ENCODE measurements around the gene ZG16. TPM values are rescaled to one million over a fixed set of nuclear protein-coding genes. Genes with fewer than 3 reads are reported as not detected.
A peak's percentile ranks its signal among the peaks of the same experiment; 100 is the strongest.

Gene ZG16
- total RNA-seq, 1 experiment from 2014 or later: not detected

DNA sequence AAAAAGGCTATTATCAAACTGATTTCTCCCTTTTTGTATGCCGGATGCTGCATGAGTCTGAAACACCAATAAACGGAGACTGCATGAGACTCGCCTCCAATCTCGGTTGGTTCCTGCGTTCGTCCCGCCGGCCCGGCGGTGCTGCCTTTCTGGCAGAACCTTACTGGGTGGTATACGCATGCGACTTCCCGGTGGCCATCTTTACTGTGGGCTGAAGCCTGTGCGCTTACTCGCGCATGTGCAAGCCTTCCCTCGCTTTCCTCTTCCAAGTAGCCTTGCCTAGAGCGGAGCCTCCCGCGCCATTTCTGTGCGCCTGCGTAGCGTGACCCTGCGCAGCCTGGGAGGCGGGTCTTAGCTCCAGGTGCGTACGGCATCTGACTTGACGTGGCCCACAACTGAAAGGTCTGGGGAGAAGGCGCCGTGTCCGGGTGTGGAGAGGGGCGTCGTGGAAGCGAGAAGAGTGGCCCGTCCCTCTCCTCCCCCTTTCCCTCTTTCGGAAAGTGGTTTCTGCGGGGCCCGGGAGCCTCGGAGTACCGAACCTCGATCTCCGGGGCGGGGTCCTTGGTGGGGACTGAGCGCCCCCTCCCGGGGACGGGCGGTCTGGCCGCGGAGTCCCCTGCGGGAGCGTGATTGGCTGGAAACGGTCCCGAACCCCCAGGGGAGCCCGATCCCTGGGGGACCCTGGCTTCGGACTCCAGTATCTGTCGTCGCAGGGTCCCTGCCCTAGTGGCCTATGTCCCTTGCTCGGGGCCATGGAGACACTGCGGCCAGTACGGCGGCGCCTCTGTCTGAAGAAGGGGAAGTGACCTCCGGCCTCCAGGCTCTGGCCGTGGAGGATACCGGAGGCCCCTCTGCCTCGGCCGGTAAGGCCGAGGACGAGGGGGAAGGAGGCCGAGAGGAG, 38.0 kb downstream of the ZG16 start, which contains the start of gene PAGR1 (continued):
- TF ChIP-seq, protein P1, sequence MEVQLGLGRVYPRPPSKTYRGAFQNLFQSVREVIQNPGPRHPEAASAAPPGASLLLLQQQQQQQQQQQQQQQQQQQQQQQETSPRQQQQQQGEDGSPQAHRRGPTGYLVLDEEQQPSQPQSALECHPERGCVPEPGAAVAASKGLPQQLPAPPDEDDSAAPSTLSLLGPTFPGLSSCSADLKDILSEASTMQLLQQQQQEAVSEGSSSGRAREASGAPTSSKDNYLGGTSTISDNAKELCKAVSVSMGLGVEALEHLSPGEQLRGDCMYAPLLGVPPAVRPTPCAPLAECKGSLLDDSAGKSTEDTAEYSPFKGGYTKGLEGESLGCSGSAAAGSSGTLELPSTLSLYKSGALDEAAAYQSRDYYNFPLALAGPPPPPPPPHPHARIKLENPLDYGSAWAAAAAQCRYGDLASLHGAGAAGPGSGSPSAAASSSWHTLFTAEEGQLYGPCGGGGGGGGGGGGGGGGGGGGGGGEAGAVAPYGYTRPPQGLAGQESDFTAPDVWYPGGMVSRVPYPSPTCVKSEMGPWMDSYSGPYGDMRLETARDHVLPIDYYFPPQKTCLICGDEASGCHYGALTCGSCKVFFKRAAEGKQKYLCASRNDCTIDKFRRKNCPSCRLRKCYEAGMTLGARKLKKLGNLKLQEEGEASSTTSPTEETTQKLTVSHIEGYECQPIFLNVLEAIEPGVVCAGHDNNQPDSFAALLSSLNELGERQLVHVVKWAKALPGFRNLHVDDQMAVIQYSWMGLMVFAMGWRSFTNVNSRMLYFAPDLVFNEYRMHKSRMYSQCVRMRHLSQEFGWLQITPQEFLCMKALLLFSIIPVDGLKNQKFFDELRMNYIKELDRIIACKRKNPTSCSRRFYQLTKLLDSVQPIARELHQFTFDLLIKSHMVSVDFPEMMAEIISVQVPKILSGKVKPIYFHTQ (CRISPR knock-in tag; IDR thresholded peaks at IDR 0.05): no peak
- TF ChIP-seq GABPB1 (CRISPR knock-in tag; IDR thresholded peaks at IDR 0.05): peak; percentile 74
- TF ChIP-seq, protein P2, sequence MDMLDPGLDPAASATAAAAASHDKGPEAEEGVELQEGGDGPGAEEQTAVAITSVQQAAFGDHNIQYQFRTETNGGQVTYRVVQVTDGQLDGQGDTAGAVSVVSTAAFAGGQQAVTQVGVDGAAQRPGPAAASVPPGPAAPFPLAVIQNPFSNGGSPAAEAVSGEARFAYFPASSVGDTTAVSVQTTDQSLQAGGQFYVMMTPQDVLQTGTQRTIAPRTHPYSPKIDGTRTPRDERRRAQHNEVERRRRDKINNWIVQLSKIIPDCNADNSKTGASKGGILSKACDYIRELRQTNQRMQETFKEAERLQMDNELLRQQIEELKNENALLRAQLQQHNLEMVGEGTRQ (CRISPR knock-in tag; IDR thresholded peaks at IDR 0.05): peak; percentile 62
- TF ChIP-seq, protein P3, sequence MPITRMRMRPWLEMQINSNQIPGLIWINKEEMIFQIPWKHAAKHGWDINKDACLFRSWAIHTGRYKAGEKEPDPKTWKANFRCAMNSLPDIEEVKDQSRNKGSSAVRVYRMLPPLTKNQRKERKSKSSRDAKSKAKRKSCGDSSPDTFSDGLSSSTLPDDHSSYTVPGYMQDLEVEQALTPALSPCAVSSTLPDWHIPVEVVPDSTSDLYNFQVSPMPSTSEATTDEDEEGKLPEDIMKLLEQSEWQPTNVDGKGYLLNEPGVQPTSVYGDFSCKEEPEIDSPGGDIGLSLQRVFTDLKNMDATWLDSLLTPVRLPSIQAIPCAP (CRISPR knock-in tag; IDR thresholded peaks at IDR 0.05): 0 out of 2 replicates have a peak, but pooled peaks have one; percentile 44
- TF ChIP-seq JUN (CRISPR knock-in tag; IDR thresholded peaks at IDR 0.05): no peak
- TF ChIP-seq PRRX2 (CRISPR knock-in tag; IDR thresholded peaks at IDR 0.05): no peak; the same call in 1 of the 2 replicates
- TF ChIP-seq, protein P4, sequence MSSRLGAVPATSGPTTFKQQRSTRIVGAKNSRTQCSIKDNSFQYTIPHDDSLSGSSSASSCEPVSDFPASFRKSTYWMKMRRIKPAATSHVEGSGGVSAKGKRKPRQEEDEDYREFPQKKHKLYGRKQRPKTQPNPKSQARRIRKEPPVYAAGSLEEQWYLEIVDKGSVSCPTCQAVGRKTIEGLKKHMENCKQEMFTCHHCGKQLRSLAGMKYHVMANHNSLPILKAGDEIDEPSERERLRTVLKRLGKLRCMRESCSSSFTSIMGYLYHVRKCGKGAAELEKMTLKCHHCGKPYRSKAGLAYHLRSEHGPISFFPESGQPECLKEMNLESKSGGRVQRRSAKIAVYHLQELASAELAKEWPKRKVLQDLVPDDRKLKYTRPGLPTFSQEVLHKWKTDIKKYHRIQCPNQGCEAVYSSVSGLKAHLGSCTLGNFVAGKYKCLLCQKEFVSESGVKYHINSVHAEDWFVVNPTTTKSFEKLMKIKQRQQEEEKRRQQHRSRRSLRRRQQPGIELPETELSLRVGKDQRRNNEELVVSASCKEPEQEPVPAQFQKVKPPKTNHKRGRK (CRISPR knock-in tag; IDR thresholded peaks at IDR 0.05; ENCODE audit: borderline replicate concordance): no peak
- TF ChIP-seq RELA (CRISPR knock-in tag; IDR thresholded peaks at IDR 0.05; ENCODE audit: borderline replicate concordance): 0 out of 2 replicates have a peak, but pooled peaks have one; percentile 11
- no peak for TF ChIP-seq IRF2 (CRISPR knock-in tag; IDR thresholded peaks at IDR 0.05; ENCODE audit: borderline replicate concordance, low read depth)
- TF ChIP-seq, protein P5, sequence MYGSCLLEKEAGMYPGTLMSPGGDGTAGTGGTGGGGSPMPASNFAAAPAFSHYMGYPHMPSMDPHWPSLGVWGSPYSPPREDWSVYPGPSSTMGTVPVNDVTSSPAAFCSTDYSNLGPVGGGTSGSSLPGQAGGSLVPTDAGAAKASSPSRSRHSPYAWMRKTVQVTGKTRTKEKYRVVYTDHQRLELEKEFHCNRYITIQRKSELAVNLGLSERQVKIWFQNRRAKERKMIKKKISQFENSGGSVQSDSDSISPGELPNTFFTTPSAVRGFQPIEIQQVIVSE (CRISPR knock-in tag; IDR thresholded peaks at IDR 0.05; ENCODE audit: borderline replicate concordance): no peak
- 0 out of 2 replicates have a peak, but pooled peaks have one; percentile 28 for TF ChIP-seq ZNF423 (CRISPR knock-in tag; IDR thresholded peaks at IDR 0.05)
- TF ChIP-seq NFYB (CRISPR knock-in tag; conservative IDR thresholded peaks at IDR 0.05; ENCODE audit: low read depth): no peak; the same call in 1 of the 2 replicates
- TF ChIP-seq, protein P6, sequence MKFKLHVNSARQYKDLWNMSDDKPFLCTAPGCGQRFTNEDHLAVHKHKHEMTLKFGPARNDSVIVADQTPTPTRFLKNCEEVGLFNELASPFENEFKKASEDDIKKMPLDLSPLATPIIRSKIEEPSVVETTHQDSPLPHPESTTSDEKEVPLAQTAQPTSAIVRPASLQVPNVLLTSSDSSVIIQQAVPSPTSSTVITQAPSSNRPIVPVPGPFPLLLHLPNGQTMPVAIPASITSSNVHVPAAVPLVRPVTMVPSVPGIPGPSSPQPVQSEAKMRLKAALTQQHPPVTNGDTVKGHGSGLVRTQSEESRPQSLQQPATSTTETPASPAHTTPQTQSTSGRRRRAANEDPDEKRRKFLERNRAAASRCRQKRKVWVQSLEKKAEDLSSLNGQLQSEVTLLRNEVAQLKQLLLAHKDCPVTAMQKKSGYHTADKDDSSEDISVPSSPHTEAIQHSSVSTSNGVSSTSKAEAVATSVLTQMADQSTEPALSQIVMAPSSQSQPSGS (CRISPR knock-in tag; IDR thresholded peaks at IDR 0.05; ENCODE audit: borderline replicate concordance, low read depth): no peak
- TF ChIP-seq FOXJ3 (CRISPR knock-in tag; IDR thresholded peaks at IDR 0.05; ENCODE audit: borderline replicate concordance): no peak
- TF ChIP-seq, protein P7, sequence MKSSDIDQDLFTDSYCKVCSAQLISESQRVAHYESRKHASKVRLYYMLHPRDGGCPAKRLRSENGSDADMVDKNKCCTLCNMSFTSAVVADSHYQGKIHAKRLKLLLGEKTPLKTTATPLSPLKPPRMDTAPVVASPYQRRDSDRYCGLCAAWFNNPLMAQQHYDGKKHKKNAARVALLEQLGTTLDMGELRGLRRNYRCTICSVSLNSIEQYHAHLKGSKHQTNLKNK (CRISPR knock-in tag; IDR thresholded peaks at IDR 0.05): no peak
- TF ChIP-seq NFATC4 (CRISPR knock-in tag; IDR thresholded peaks at IDR 0.05): no peak
- TF ChIP-seq NR2C2 (CRISPR knock-in tag; IDR thresholded peaks at IDR 0.05): 0 out of 2 replicates have a peak, but pooled peaks have one; percentile 8
- TF ChIP-seq, protein P8, sequence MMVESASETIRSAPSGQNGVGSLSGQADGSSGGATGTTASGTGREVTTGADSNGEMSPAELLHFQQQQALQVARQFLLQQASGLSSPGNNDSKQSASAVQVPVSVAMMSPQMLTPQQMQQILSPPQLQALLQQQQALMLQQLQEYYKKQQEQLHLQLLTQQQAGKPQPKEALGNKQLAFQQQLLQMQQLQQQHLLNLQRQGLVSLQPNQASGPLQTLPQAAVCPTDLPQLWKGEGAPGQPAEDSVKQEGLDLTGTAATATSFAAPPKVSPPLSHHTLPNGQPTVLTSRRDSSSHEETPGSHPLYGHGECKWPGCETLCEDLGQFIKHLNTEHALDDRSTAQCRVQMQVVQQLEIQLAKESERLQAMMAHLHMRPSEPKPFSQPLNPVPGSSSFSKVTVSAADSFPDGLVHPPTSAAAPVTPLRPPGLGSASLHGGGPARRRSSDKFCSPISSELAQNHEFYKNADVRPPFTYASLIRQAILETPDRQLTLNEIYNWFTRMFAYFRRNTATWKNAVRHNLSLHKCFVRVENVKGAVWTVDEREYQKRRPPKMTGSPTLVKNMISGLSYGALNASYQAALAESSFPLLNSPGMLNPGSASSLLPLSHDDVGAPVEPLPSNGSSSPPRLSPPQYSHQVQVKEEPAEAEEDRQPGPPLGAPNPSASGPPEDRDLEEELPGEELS (CRISPR knock-in tag; IDR thresholded peaks at IDR 0.05): peak; percentile 69
- peak; percentile 49; the same call in 1 of the 2 replicates for TF ChIP-seq GTF2I (CRISPR knock-in tag; conservative IDR thresholded peaks at IDR 0.05)
- TF ChIP-seq, protein P9, sequence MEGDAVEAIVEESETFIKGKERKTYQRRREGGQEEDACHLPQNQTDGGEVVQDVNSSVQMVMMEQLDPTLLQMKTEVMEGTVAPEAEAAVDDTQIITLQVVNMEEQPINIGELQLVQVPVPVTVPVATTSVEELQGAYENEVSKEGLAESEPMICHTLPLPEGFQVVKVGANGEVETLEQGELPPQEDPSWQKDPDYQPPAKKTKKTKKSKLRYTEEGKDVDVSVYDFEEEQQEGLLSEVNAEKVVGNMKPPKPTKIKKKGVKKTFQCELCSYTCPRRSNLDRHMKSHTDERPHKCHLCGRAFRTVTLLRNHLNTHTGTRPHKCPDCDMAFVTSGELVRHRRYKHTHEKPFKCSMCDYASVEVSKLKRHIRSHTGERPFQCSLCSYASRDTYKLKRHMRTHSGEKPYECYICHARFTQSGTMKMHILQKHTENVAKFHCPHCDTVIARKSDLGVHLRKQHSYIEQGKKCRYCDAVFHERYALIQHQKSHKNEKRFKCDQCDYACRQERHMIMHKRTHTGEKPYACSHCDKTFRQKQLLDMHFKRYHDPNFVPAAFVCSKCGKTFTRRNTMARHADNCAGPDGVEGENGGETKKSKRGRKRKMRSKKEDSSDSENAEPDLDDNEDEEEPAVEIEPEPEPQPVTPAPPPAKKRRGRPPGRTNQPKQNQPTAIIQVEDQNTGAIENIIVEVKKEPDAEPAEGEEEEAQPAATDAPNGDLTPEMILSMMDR (IDR thresholded peaks at IDR 0.05): peak; percentile 81
- no peak for TF ChIP-seq ZNF317 (CRISPR knock-in tag; IDR thresholded peaks at IDR 0.05; ENCODE audit: borderline replicate concordance, low read depth)
- TF ChIP-seq CREB1 (CRISPR knock-in tag; IDR thresholded peaks at IDR 0.05): 0 out of 2 replicates have a peak, but pooled peaks have one; percentile 15
- TF ChIP-seq MYBL2 (CRISPR knock-in tag; IDR thresholded peaks at IDR 0.05): peak; percentile 87
- TF ChIP-seq FOXP1 (CRISPR knock-in tag; IDR thresholded peaks at IDR 0.05; ENCODE audit: borderline replicate concordance): peak; percentile 71; the same call in 1 of the 2 replicates
- TF ChIP-seq NR1H2 (CRISPR knock-in tag; IDR thresholded peaks at IDR 0.05): no peak

Measured in WTC11 (cell line).